ENCODE data around the gene ABHD5.

Gene ABHD5

DNA sequence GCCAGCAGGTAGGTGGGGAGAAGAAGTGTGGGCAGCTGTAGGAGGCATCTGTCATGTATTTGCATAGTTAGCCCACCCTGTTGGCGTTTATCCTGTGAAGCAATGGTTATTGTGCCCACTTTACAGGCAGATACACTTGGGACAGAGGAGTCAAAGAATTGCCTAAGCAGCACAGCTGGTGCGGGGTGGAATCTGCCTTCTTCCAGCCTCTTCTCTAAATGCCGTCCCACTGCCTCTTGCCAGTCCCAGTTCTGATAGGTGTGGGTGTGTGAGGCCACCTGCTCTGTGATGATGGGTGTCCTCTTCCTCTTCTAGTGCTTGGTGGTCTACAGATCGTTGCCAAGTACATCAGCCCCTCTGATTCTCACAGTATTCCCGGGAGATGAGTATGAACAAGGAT is 80.9 kb downstream of the ABHD5 start:
- no peaks in the 10 kb centered on the region for H3K27me3 ChIP-seq (replicated peaks; ENCODE audit: control insufficient read depth, insufficient read depth, low read length)
- H3K9me3 ChIP-seq (ENCODE audit: control insufficient read depth, low read length), result no peaks in the 10 kb centered on the region
- no peak for DNase-seq (ENCODE audit: low read depth)
- H3K4me1 ChIP-seq (ENCODE audit: control insufficient read depth, insufficient read depth, low read length), result peaks cover 52% of the 10 kb centered on the region
- no peaks in the 10 kb centered on the region for H3K36me3 ChIP-seq (ENCODE audit: control insufficient read depth, insufficient read depth, low read length, severe bottlenecking)
- H3K9ac ChIP-seq (ENCODE audit: low read length), result no peak overlapping the region
- no peak overlapping the region for H3K4me3 ChIP-seq (ENCODE audit: low read length)

- no peaks in the 10 kb centered on the region for H3K36me3 ChIP-seq (ENCODE audit: control insufficient read depth, insufficient read depth, low read length, severe bottlenecking)
- no peaks in the 10 kb centered on the region for H3K27me3 ChIP-seq (replicated peaks; ENCODE audit: control insufficient read depth, insufficient read depth, low read length)
- peaks cover 33% of the 10 kb centered on the region for H3K4me1 ChIP-seq (ENCODE audit: control insufficient read depth, insufficient read depth, low read length)
- DNase-seq (ENCODE audit: low read depth), result peak; percentile 47
- H3K9me3 ChIP-seq (ENCODE audit: control insufficient read depth, low read length), result no peaks in the 10 kb centered on the region
- H3K9ac ChIP-seq (ENCODE audit: low read length), result no peak overlapping the region
- no peak overlapping the region for H3K4me3 ChIP-seq (ENCODE audit: low read length)
Observed at GRCh38 chr3:43773273-43774094, 82.7 kb downstream of the ABHD5 start.

GRCh38 chr3:43774799-43775198 is 84.1 kb downstream of the ABHD5 start:
- no peaks in the 10 kb centered on the region for H3K9me3 ChIP-seq (ENCODE audit: control insufficient read depth, low read length)
- no peak for DNase-seq (ENCODE audit: low read depth)
- H3K36me3 ChIP-seq (ENCODE audit: control insufficient read depth, insufficient read depth, low read length, severe bottlenecking), result no peaks in the 10 kb centered on the region
- H3K27me3 ChIP-seq (replicated peaks; ENCODE audit: control insufficient read depth, insufficient read depth, low read length), result no peaks in the 10 kb centered on the region
- no peak overlapping the region for H3K9ac ChIP-seq (ENCODE audit: low read length)
- H3K4me1 ChIP-seq (ENCODE audit: control insufficient read depth, insufficient read depth, low read length), result peaks cover 23% of the 10 kb centered on the region
- H3K4me3 ChIP-seq (ENCODE audit: low read length), result no peak overlapping the region

- Histone ChIP-seq H3K36me3 (ENCODE audit: control insufficient read depth, insufficient read depth, low read length, severe bottlenecking) (no peaks in the 10 kb centered on the region), H3K4me3 (ENCODE audit: low read length) (no peak overlapping the region)
- DNase-seq (ENCODE audit: low read depth), result no peak
Observed at GRCh38 chr3:43776101-43776500, 85.4 kb downstream of the ABHD5 start.

GRCh38 chr3:43779850-43780249 is 89.1 kb downstream of the ABHD5 start:
- no peaks in the 10 kb centered on the region for H3K27me3 ChIP-seq (replicated peaks; ENCODE audit: control insufficient read depth, insufficient read depth, low read length)
- no peak for DNase-seq (ENCODE audit: low read depth)
- H3K36me3 ChIP-seq (ENCODE audit: control insufficient read depth, insufficient read depth, low read length, severe bottlenecking), result no peaks in the 10 kb centered on the region
- H3K9me3 ChIP-seq (ENCODE audit: control insufficient read depth, low read length), result peaks cover 3% of the 10 kb centered on the region
- H3K9ac ChIP-seq (ENCODE audit: low read length), result no peak overlapping the region
- H3K4me3 ChIP-seq (ENCODE audit: low read length), result no peak overlapping the region
- no peaks in the 10 kb centered on the region for H3K4me1 ChIP-seq (ENCODE audit: control insufficient read depth, insufficient read depth, low read length)

More at GRCh38 chr3:43776101-43776500, 85.4 kb downstream of the ABHD5 start:
- Histone ChIP-seq H3K27me3 (replicated peaks; ENCODE audit: control insufficient read depth, insufficient read depth, low read length) (no peaks in the 10 kb centered on the region), H3K9ac (ENCODE audit: low read length) (no peak overlapping the region), H3K9me3 (ENCODE audit: control insufficient read depth, low read length) (no peaks in the 10 kb centered on the region), H3K4me1 (ENCODE audit: control insufficient read depth, insufficient read depth, low read length) (peaks cover 10% of the 10 kb centered on the region)

- Histone ChIP-seq H3K9me3 (ENCODE audit: control insufficient read depth, low read length) (peaks cover 8% of the 10 kb centered on the region), H3K9ac (ENCODE audit: low read length) (no peak overlapping the region), H3K36me3 (ENCODE audit: control insufficient read depth, insufficient read depth, low read length, severe bottlenecking) (no peaks in the 10 kb centered on the region), H3K27me3 (replicated peaks; ENCODE audit: control insufficient read depth, insufficient read depth, low read length) (peaks cover 4% of the 10 kb centered on the region), H3K4me3 (ENCODE audit: low read length) (no peak overlapping the region), H3K4me1 (ENCODE audit: control insufficient read depth, insufficient read depth, low read length) (no peaks in the 10 kb centered on the region)
- DNase-seq (ENCODE audit: low read depth), result no peak
Observed at GRCh38 chr3:43782541-43782940, 91.8 kb downstream of the ABHD5 start.

All from adipocyte (in vitro differentiated cells).